SK-N-SH (cell line): ENCODE measurements around the gene C8A. TPM values are rescaled to one million over a fixed set of nuclear protein-coding genes. Genes with fewer than 3 reads are reported as not detected.

Source experiments
- CTCF ChIA-PET: fragments of 300-600, 350-600 bp; formaldehyde crosslinking; extraction: SDS; loops from one replicate; lab custom pipeline; 2021; lab: Yijun Ruan, JAX
- POLR2A ChIA-PET: fragments of 350-600 bp; sonication (Branson Sonifier 250); formaldehyde crosslinking; extraction: SDS; loops from one replicate; lab custom pipeline; 2020; ENCODE audit warnings: antibody characterized with exemption, inconsistent platforms; lab: Yijun Ruan, JAX
- DNase-seq: peaks from one replicate; pipeline ENCODE4 v3.0.0; 2012
- H2AFZ ChIP-seq: fragments of 200-600 bp; sonication (generic); 2 replicates; pipeline ENCODE4 v1.8.1; 2016; ENCODE audit warnings: antibody characterized with exemption, mild to moderate bottlenecking, low read depth
- H3F3A ChIP-seq: fragments of 200-600 bp; sonication (generic); replicated peaks from 2 replicates; pipeline ENCODE3; 2016; ENCODE audit warnings: antibody characterized with exemption, mild to moderate bottlenecking; ENCODE audit not compliant: insufficient read depth
- H3K27ac ChIP-seq, 2 experiments: fragments of 200-500 bp in 1 of 2; fragments of 200-600 bp in 1 of 2; sonication (Bioruptor generic) in 1 of 2; sonication (generic), shearing (Covaris generic) in 1 of 2; 2 replicates each; pipeline versions ENCODE4 v1.5.1 to v1.6.1; 2014 to 2016; ENCODE audit warnings: low read depth in 2 of 2, inconsistent platforms in 1 of 2, low read length in 1 of 2, mild to moderate bottlenecking in 1 of 2, mixed read lengths in 1 of 2
- H3K27me3 ChIP-seq: fragments of 200-600 bp; sonication (generic), shearing (Covaris generic); 2 replicates; pipeline ENCODE4 v1.6.1; 2016; ENCODE audit warnings: mixed run types; ENCODE audit not compliant: insufficient read depth
- H3K36me3 ChIP-seq, 2 experiments: fragments of 200-500 bp in 1 of 2; fragments of 200-600 bp in 1 of 2; sonication (Bioruptor generic) in 1 of 2; sonication (generic) in 1 of 2; replicated peaks in 1 of 2; 2 replicates each; pipeline versions ENCODE3 to v1.5.1; 2014 to 2016; ENCODE audit warnings: low read length in 1 of 2, mild to moderate bottlenecking in 1 of 2; ENCODE audit not compliant: insufficient read depth in 2 of 2, control insufficient read depth in 1 of 2
- H3K4me1 ChIP-seq, 2 experiments: fragments of 200-500 bp in 1 of 2; fragments of 200-600 bp in 1 of 2; sonication (Bioruptor generic) in 1 of 2; sonication (generic), shearing (Covaris generic) in 1 of 2; 2 replicates each; pipeline versions ENCODE4 v1.5.1 to v1.6.1; 2014 to 2016; ENCODE audit warnings: low read depth in 1 of 2, low read length in 1 of 2, mixed run types in 1 of 2; ENCODE audit not compliant: insufficient read depth in 2 of 2, control insufficient read depth in 1 of 2
- H3K4me2 ChIP-seq: fragments of 200-600 bp; sonication (generic), shearing (Covaris generic); 2 replicates; pipeline ENCODE4 v1.6.1; 2017; ENCODE audit warnings: mixed run types
- H3K4me3 ChIP-seq, 2 experiments: fragments of 200-500 bp in 1 of 2; fragments of 200-600 bp in 1 of 2; sonication (Bioruptor generic) in 1 of 2; sonication (generic), shearing (Covaris generic) in 1 of 2; 2 replicates each; pipeline versions ENCODE4 v1.5.1 to v1.8.1; 2014 to 2016; ENCODE audit warnings: low read depth in 2 of 2, inconsistent platforms in 1 of 2, low read length in 1 of 2, mild to moderate bottlenecking in 1 of 2, mixed read lengths in 1 of 2, moderate library complexity in 1 of 2
- H3K79me2 ChIP-seq: fragments of 200-600 bp; sonication (generic); 2 replicates; pipeline ENCODE4 v1.8.1; 2017; ENCODE audit warnings: mild to moderate bottlenecking; ENCODE audit not compliant: insufficient read depth
- H3K9ac ChIP-seq: fragments of 200-600 bp; sonication (generic); 2 replicates; pipeline ENCODE4 v1.6.1; 2017; ENCODE audit warnings: mixed run types
- H3K9me2 ChIP-seq: fragments of 200-600 bp; sonication (generic); 2 replicates; pipeline ENCODE4 v1.6.1; 2017; ENCODE audit warnings: mixed run types
- H3K9me3 ChIP-seq: fragments of 200-600 bp; sonication (generic); 2 replicates; pipeline ENCODE4 v1.6.1; 2017; ENCODE audit warnings: mixed run types, mild to moderate bottlenecking, moderate library complexity
- H4K20me1 ChIP-seq: fragments of 200-600 bp; sonication (generic); 2 replicates; pipeline ENCODE4 v1.6.1; 2017; ENCODE audit warnings: mild to moderate bottlenecking, mixed run types; ENCODE audit not compliant: insufficient read depth
- ELF1 ChIP-seq: IDR thresholded peaks from 2 replicates; pipeline ENCODE4 v1.4.0; 2012
- EP300 ChIP-seq, 2 experiments: IDR thresholded peaks; 2 replicates each; pipeline versions ENCODE4 v1.4.0 to v1.6.1; 2012; ENCODE audit warnings: borderline replicate concordance in 1 of 2, low read depth in 1 of 2, low read length in 1 of 2
- EZH2phosphoT487 ChIP-seq: fragments of 200-600 bp; sonication (generic); IDR thresholded peaks from 2 replicates; pipeline ENCODE4 v1.6.1; 2017; ENCODE audit warnings: low read depth, mixed run types, mild to moderate bottlenecking, antibody characterized with exemption, moderate library complexity, borderline replicate concordance
- FOSL2 ChIP-seq: IDR thresholded peaks from 2 replicates; pipeline ENCODE4 v1.4.0; 2012; ENCODE audit warnings: low read depth, mild to moderate bottlenecking, moderate library complexity, borderline replicate concordance
- GABPA ChIP-seq: IDR thresholded peaks from 2 replicates; pipeline ENCODE4 v1.4.0; 2012; ENCODE audit warnings: low read depth, mild to moderate bottlenecking
- GATA2 ChIP-seq: sonication (generic); formaldehyde crosslinking; IDR thresholded peaks from 2 replicates; pipeline ENCODE4 v1.5.0; 2020; ENCODE audit warnings: mild to moderate bottlenecking, missing genetic modification reagents
- MEF2A ChIP-seq: IDR thresholded peaks from 2 replicates; pipeline ENCODE4 v1.4.0; 2012; ENCODE audit warnings: low read depth, borderline replicate concordance
- POLR2AphosphoS5 ChIP-seq: IDR thresholded peaks from 2 replicates; pipeline ENCODE4 v1.6.1; 2012; ENCODE audit warnings: low read depth, low read length
- RAD21 ChIP-seq: IDR thresholded peaks from 2 replicates; pipeline ENCODE4 v1.6.1; 2012; ENCODE audit warnings: mild to moderate bottlenecking, low read length
- RXRA ChIP-seq: IDR thresholded peaks from 2 replicates; pipeline ENCODE4 v1.4.0; 2012; ENCODE audit warnings: low read depth, mild to moderate bottlenecking, borderline replicate concordance
- SIN3A ChIP-seq: IDR thresholded peaks from 2 replicates; pipeline ENCODE4 v1.6.1; 2012; ENCODE audit warnings: low read depth, mild to moderate bottlenecking, low read length, moderate library complexity, borderline replicate concordance
- SMC3 ChIP-seq: IDR thresholded peaks from 2 replicates; pipeline ENCODE4 v1.6.1; 2012; ENCODE audit warnings: low read depth, low read length, improper control_type of control experiment
- TAF1 ChIP-seq: IDR thresholded peaks from 2 replicates; pipeline ENCODE4 v1.6.1; 2012; ENCODE audit warnings: low read depth, mild to moderate bottlenecking, low read length, moderate library complexity, borderline replicate concordance
- TEAD4 ChIP-seq: IDR thresholded peaks from 2 replicates; pipeline ENCODE4 v1.4.0; 2012; ENCODE audit warnings: mild to moderate bottlenecking, borderline replicate concordance; ENCODE audit not compliant: insufficient read depth
- YY1 ChIP-seq: IDR thresholded peaks from 2 replicates; pipeline ENCODE4 v1.4.0; 2012; ENCODE audit warnings: low read depth, mild to moderate bottlenecking
- WGBS: methylation state at CpG from one replicate; pipeline ENCODE4 v1.1.6; 2017; ENCODE audit warnings: low lambda C conversion rate; 5-methylcytosine and 5-hydroxymethylcytosine counted together
- polyA plus RNA-seq, 3 experiments: library from polyadenylated mRNA; depleted of rRNA; stranded (reverse); fragments of >200 nt; gene quantifications; 2 replicates each; pipeline ENCODE4 v1.2.3, GENCODE V29; 2012
- TF ChIP-seq, protein P1 (sequence below): IDR thresholded peaks from 2 replicates; pipeline ENCODE4 v1.6.1; 2012; ENCODE audit warnings: mild to moderate bottlenecking, low read depth, low read length, moderate library complexity
- TF ChIP-seq, protein P2 (sequence below): fragments of 200-600 bp; sonication (generic); IDR thresholded peaks from 2 replicates; pipeline ENCODE4 v1.6.1; 2017; ENCODE audit warnings: antibody characterized with exemption, mild to moderate bottlenecking, moderate library complexity
- TF ChIP-seq, protein P3 (sequence below): fragments of 150-350 bp; IDR thresholded peaks from 2 replicates; pipeline ENCODE4 v1.6.1; 2017; ENCODE audit warnings: antibody characterized with exemption, low read length, low read depth, borderline replicate concordance

C8A gene
- polyA plus RNA-seq, 1 of the 3 experiments (the other 2 are of a cell fraction), result not detected

DNA sequence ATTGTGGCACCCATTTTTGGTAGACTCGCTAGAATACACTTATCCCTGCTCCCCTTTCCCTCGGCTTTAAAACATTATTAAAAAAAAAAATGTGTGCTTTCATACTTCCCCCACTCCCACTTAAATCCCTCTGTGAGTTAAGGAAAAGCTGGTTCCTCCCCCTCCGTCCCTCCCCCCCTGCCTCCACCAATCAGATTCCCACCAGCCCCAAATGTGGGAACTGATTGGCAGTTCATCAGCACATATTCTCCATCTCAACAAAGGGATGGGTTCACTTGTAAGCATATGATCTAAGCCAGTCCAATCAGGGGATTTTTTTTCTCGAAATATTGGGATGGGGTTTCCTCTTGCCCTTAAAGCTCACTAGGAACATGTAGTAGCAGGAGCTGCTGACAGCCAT lies 24.5 kb upstream of the C8A start:
- Histone ChIP-seq H3K9me3 (no peaks in the 10 kb centered on the region), H4K20me1 (no peaks in the 10 kb centered on the region), H3K4me3 (no peak overlapping the region), H3K27me3 (no peaks in the 10 kb centered on the region), H3K27ac (no peak overlapping the region), H3K4me1 (peaks cover 0 to 3% of the 10 kb centered on the region in 2 experiments; a peak in 1 of 4 replicates), H3K36me3 (no peaks in the 10 kb centered on the region), H3F3A (peaks cover 5% of the 10 kb centered on the region), H3K4me2 (no peak overlapping the region), H3K9ac (no peak overlapping the region), H2AFZ (no peak overlapping the region), H3K79me2 (no peaks in the 10 kb centered on the region), H3K9me2 (no peaks in the 10 kb centered on the region)
- DNase-seq, result no peak
- ChIA-PET CTCF (interaction anchor here (0.6 to 3.1 kb wide), 6 partner anchors 9 to 1438 kb away, joined by 3 to 25 read pairs (median 4); no protein-coding TSS in a partner anchor), POLR2A (no interaction called here)
- TF ChIP-seq EZH2phosphoT487 (no peak), SMC3 (no peak)
- TF ChIP-seq, protein P1, sequence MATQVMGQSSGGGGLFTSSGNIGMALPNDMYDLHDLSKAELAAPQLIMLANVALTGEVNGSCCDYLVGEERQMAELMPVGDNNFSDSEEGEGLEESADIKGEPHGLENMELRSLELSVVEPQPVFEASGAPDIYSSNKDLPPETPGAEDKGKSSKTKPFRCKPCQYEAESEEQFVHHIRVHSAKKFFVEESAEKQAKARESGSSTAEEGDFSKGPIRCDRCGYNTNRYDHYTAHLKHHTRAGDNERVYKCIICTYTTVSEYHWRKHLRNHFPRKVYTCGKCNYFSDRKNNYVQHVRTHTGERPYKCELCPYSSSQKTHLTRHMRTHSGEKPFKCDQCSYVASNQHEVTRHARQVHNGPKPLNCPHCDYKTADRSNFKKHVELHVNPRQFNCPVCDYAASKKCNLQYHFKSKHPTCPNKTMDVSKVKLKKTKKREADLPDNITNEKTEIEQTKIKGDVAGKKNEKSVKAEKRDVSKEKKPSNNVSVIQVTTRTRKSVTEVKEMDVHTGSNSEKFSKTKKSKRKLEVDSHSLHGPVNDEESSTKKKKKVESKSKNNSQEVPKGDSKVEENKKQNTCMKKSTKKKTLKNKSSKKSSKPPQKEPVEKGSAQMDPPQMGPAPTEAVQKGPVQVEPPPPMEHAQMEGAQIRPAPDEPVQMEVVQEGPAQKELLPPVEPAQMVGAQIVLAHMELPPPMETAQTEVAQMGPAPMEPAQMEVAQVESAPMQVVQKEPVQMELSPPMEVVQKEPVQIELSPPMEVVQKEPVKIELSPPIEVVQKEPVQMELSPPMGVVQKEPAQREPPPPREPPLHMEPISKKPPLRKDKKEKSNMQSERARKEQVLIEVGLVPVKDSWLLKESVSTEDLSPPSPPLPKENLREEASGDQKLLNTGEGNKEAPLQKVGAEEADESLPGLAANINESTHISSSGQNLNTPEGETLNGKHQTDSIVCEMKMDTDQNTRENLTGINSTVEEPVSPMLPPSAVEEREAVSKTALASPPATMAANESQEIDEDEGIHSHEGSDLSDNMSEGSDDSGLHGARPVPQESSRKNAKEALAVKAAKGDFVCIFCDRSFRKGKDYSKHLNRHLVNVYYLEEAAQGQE, result no peak
- 71% methylated on average over 4 of the region's 4 CpGs for WGBS

DNA sequence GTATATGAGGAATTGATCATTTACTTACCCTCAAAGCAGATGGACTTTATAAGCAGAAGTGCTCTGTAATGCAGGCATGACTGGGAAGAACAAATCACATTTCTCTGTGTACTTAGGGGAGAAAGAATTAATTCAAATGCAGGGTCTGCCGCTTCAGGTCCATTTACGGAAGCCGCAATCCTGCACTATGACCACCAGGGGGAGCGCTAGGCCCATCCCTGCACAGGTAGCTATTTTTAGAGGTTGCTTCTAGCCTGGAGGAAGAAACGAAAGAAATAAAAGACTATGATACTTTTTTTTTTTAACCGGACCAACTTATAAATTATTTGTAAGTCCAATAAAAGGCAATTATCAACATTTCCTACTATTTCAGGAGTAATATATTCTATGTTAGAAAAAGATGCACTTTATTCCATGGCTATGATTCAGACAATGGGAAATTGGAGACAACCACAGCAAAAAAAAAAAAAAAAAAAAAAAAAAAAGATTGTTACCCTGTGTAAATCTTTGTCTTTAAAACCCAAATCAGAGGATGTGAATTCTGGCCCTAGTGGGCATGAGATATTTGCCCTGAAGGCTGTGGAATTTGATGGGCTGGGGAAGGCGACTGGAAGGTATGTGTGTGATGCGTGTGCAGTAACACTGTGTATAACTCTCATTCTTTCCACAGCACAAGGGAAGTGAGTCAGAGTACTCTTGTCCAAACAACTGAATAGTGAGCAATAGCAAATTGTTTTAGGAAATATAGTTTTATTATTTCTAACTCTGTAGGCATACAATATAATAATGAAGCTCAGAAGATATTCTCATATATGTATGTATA lies 22.5 kb upstream of the C8A start:
- H2AFZ ChIP-seq, result peak overlapping the region; percentile 78; the same call in 1 of the 2 replicates
- DNase-seq, result peak; percentile 68
- ChIA-PET POLR2A (no interaction called here), CTCF (interaction anchor here (0.6 to 3.1 kb wide), 28 partner anchors 8 to 1716 kb away, joined by 3 to 25 read pairs (median 4); partner anchors contain the start of gene FYB2)
- H3K27me3 ChIP-seq, result no peaks in the 10 kb centered on the region
- peaks cover 5% of the 10 kb centered on the region for H3F3A ChIP-seq
- no peaks in the 10 kb centered on the region for H3K9me2 ChIP-seq
- H4K20me1 ChIP-seq, result no peaks in the 10 kb centered on the region
- peak overlapping the region; percentile 66 for H3K4me2 ChIP-seq
- peak overlapping the region; percentile 42; the same call in 1 of the 2 replicates for H3K9ac ChIP-seq
- WGBS, result 9% methylated on average over 8 of the region's 8 CpGs
- H3K36me3 ChIP-seq, result no peaks in the 10 kb centered on the region
- peaks cover 0 to 3% of the 10 kb centered on the region in 2 experiments; a peak in 1 of 4 replicates for H3K4me1 ChIP-seq
- H3K27ac ChIP-seq, result peak overlapping the region in 1 of 2 experiments; percentile 86; a peak in 2 of 4 replicates
- no peaks in the 10 kb centered on the region for H3K9me3 ChIP-seq
- H3K79me2 ChIP-seq, result no peaks in the 10 kb centered on the region
- peak overlapping the region; percentile 18 to 44; a peak in 2 of 4 replicates for H3K4me3 ChIP-seq
- TF ChIP-seq FOSL2 (peak; percentile 72), MEF2A (peak; percentile 22; the same call in 1 of the 2 replicates), RAD21 (peak; percentile 99), TAF1 (no peak), POLR2AphosphoS5 (no peak), TEAD4 (no peak), RXRA (no peak), GATA2 (CRISPR knock-in tag) (no peak), EP300 (IDR thresholded peaks at IDR 0.05; ENCODE audit: borderline replicate concordance in 1 of 2, low read depth in 1 of 2, low read length in 1 of 2) (peak in 1 of 2 experiments; percentile 42; a peak in 1 of 4 replicates), SIN3A (no peak), GABPA (no peak), ELF1 (no peak), YY1 (no peak)
- TF ChIP-seq, protein P2, sequence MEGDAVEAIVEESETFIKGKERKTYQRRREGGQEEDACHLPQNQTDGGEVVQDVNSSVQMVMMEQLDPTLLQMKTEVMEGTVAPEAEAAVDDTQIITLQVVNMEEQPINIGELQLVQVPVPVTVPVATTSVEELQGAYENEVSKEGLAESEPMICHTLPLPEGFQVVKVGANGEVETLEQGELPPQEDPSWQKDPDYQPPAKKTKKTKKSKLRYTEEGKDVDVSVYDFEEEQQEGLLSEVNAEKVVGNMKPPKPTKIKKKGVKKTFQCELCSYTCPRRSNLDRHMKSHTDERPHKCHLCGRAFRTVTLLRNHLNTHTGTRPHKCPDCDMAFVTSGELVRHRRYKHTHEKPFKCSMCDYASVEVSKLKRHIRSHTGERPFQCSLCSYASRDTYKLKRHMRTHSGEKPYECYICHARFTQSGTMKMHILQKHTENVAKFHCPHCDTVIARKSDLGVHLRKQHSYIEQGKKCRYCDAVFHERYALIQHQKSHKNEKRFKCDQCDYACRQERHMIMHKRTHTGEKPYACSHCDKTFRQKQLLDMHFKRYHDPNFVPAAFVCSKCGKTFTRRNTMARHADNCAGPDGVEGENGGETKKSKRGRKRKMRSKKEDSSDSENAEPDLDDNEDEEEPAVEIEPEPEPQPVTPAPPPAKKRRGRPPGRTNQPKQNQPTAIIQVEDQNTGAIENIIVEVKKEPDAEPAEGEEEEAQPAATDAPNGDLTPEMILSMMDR, result peak; percentile 99
- TF ChIP-seq, protein P3, sequence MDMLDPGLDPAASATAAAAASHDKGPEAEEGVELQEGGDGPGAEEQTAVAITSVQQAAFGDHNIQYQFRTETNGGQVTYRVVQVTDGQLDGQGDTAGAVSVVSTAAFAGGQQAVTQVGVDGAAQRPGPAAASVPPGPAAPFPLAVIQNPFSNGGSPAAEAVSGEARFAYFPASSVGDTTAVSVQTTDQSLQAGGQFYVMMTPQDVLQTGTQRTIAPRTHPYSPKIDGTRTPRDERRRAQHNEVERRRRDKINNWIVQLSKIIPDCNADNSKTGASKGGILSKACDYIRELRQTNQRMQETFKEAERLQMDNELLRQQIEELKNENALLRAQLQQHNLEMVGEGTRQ, result no peak
